ENCODE measurements around the gene TAF15. TPM values are rescaled to one million over a fixed set of nuclear protein-coding genes. Genes with fewer than 3 reads are reported as not detected.

Gene TAF15
- total RNA-seq, 4 donors from 2014 or later = 93.8 to 140 (median 122) TPM

DNA sequence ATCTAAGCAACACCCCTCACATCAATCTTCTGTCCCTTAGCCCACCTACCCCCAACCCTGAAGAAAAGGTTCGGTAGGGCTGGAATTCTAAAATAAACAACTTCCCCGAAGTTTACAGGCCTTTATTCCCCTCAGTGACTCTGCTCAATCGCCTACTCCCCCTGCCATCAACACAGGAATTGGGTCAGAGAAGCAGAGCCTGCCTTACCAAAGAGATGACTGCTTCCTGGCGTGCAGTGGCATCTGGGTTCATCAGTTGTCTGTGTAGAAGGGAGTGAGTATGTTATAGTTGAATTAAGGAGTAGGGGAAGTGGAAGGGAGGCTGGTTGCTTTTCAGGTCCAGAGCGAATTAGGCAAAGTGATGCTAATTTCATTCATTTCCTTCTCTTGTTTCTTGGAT lies 46.7 kb downstream of the TAF15 start:
- no peak for DNase-seq (ENCODE audit: extremely low spot score)
- Histone ChIP-seq H3K4me1 (no peaks in the 10 kb centered on the region), H3K27ac (replicated peaks in 1 of 4) (no peak overlapping the region), H3K9me3 (no peaks in the 10 kb centered on the region), H3K27me3 (no peaks in the 10 kb centered on the region), H3K4me3 (no peak overlapping the region), H3K36me3 (peaks cover 0 to 47% (median 11%) of the 10 kb centered on the region in 4 donors)
- WGBS = 58% methylated on average over 5 of the region's 5 CpGs
- TF ChIP-seq EP300 (IDR thresholded peaks at IDR 0.05) (no peak), POLR2A (IDR thresholded peaks at IDR 0.05; ENCODE audit: low read depth) (no peak), POLR2AphosphoS5 (IDR thresholded peaks at IDR 0.05) (no peak)
- TF ChIP-seq, protein P1, sequence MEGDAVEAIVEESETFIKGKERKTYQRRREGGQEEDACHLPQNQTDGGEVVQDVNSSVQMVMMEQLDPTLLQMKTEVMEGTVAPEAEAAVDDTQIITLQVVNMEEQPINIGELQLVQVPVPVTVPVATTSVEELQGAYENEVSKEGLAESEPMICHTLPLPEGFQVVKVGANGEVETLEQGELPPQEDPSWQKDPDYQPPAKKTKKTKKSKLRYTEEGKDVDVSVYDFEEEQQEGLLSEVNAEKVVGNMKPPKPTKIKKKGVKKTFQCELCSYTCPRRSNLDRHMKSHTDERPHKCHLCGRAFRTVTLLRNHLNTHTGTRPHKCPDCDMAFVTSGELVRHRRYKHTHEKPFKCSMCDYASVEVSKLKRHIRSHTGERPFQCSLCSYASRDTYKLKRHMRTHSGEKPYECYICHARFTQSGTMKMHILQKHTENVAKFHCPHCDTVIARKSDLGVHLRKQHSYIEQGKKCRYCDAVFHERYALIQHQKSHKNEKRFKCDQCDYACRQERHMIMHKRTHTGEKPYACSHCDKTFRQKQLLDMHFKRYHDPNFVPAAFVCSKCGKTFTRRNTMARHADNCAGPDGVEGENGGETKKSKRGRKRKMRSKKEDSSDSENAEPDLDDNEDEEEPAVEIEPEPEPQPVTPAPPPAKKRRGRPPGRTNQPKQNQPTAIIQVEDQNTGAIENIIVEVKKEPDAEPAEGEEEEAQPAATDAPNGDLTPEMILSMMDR (IDR thresholded peaks at IDR 0.05) = no peak
- intact Hi-C loops (cut with DNase I) = no loop called here

DNA sequence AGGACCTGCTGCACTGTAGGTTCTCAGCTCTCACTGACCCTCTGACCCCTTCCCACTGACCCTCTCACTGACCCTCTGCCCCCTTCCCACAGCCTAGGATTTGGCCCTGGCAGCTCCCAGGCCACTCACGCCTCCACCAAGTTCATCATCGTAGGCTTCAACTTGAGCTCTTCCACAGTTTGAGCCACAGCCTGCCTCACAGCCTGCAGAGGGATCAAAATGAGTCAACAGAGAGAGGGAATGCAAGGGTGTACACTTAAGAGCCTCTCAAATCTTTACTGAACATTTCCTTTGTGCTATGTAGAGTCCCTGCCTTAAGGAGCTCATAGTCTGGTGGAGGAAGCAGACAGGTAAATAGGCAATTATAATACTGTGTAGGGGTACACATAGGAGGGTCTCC lies 47.3 kb downstream of the TAF15 start:
- H3K27me3 ChIP-seq = no peaks in the 10 kb centered on the region
- WGBS = 94% methylated on average over 2 of the region's 2 CpGs
- no peak for DNase-seq (ENCODE audit: extremely low spot score)
- no peaks in the 10 kb centered on the region for H3K9me3 ChIP-seq
- no peak overlapping the region for H3K4me3 ChIP-seq
- no peak for TF ChIP-seq EP300 (IDR thresholded peaks at IDR 0.05)
- TF ChIP-seq, protein P1 (IDR thresholded peaks at IDR 0.05) = no peak
- TF ChIP-seq POLR2AphosphoS5 (IDR thresholded peaks at IDR 0.05) = no peak
- no peak for TF ChIP-seq POLR2A (IDR thresholded peaks at IDR 0.05; ENCODE audit: low read depth)
- no peak overlapping the region for H3K27ac ChIP-seq (replicated peaks in 1 of 4)
- H3K36me3 ChIP-seq = peaks cover 0 to 43% (median 11%) of the 10 kb centered on the region in 4 donors
- H3K4me1 ChIP-seq = no peaks in the 10 kb centered on the region
- intact Hi-C loops (cut with DNase I) = no loop called here

DNA sequence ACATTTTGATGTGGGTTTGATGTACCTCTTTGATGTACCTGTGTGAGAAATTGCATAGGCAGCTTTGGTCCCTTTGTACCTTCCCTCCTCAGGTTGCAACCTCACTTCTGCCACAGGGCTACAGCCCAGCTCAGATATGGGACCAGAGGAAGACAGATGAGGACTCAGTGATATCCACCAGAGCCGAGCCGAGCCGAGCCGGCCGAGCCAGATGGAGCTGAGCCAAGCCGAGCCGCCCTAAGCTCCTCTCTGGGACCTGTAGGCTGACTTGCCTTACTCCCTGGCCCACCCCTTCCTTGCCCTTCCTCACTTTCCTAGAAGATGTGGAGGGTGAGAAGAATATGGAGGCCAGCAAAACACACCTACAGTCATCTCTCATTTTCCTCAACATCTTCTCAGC lies 55.6 kb downstream of the TAF15 start:
- Histone ChIP-seq H3K4me3 (no peak overlapping the region), H3K36me3 (peaks cover 0 to 12% (median 0%) of the 10 kb centered on the region in 4 donors), H3K27me3 (no peaks in the 10 kb centered on the region), H3K27ac (replicated peaks in 1 of 4) (no peak overlapping the region), H3K4me1 (peaks cover 0 to 11% (median 2%) of the 10 kb centered on the region in 4 donors), H3K9me3 (no peaks in the 10 kb centered on the region)
- DNase-seq (ENCODE audit: extremely low spot score) = no peak
- TF ChIP-seq, protein P1 (IDR thresholded peaks at IDR 0.05) = no peak
- no peak for TF ChIP-seq POLR2AphosphoS5 (IDR thresholded peaks at IDR 0.05)
- no peak for TF ChIP-seq POLR2A (IDR thresholded peaks at IDR 0.05; ENCODE audit: low read depth)
- TF ChIP-seq EP300 (IDR thresholded peaks at IDR 0.05) = no peak
- WGBS = 76% methylated on average over 4 of the region's 7 CpGs
- intact Hi-C loops (cut with DNase I) = no loop called here

DNA sequence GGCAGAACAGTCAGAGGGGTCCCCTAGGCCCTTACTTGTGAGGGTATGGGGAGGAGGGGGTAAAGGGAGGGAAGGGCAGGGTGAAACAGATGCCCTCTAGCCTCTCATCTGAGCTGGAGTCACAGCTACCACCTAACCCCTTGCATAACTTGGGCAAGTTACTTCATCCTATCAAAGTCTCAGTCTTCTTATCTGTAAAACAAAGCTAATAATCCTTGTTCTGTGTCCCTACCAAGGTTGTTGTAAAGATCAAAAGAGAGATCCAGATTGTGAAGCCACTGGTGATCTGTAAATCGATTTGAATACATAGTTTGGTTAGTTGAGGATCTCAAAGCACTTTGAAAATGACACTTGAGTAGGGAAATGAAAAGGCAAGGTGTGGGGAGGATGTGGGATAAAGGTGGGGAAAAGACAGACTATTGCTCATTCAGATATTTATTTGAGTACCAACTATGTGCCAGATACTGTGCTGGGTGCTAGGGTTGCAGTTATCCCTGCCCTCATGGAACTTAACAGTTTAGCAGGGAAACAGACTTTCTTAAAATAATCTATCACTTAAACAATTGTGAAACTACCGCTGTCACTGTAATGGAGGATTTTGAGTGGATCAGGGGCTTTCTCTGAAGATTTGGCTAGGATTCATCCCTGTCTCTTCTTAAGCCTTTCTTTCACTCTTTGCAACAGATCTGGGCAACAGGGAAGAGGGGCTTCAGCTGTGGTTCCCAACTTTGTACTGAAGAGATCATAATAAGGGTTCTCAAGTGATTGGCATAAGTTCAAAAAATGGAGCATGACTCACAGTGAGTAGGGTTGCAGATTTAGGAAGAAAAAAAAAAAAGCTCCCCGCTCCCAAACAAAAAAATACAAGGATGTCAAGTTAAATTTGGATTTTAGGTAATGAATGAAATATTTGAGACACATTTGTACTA lies 56.4 kb downstream of the TAF15 start:
- Histone ChIP-seq H3K27ac (replicated peaks in 1 of 4) (no peak overlapping the region), H3K27me3 (no peaks in the 10 kb centered on the region), H3K9me3 (no peaks in the 10 kb centered on the region), H3K4me3 (no peak overlapping the region), H3K36me3 (peaks cover 0 to 12% (median 0%) of the 10 kb centered on the region in 4 donors), H3K4me1 (peaks cover 0 to 11% (median 2%) of the 10 kb centered on the region in 4 donors)
- TF ChIP-seq, protein P1 (IDR thresholded peaks at IDR 0.05) = no peak
- TF ChIP-seq EP300 (IDR thresholded peaks at IDR 0.05) (no peak), POLR2AphosphoS5 (IDR thresholded peaks at IDR 0.05) (no peak), POLR2A (IDR thresholded peaks at IDR 0.05; ENCODE audit: low read depth) (no peak)
- 73% methylated on average over 3 of the region's 3 CpGs for WGBS
- intact Hi-C loops (cut with DNase I) = no loop called here
- no peak for DNase-seq (ENCODE audit: extremely low spot score)

Data from esophagus muscularis mucosa (tissue), 4 donors.